Thyroid gland (tissue), 4 donors: ENCODE results near the gene SUSD5.

Source experiments
- POLR2A ChIP-seq, 2 donors: fragments of 450-650 bp; IDR thresholded peaks; one replicate each; pipeline ENCODE4 v1.6.1; 2017; ENCODE audit warnings: antibody characterized with exemption in 2 of 2, mild to moderate bottlenecking in 2 of 2, moderate library complexity in 1 of 2
- TF ChIP-seq, protein P1 (sequence below), 6 experiments: fragments of 200-600 bp in 3 of 6; fragments of 450-650 bp in 3 of 6; sonication (generic) in 3 of 6; IDR thresholded peaks; one replicate each; pipeline ENCODE4 v1.5.1; 2016 to 2019; ENCODE audit warnings: antibody characterized with exemption in 6 of 6, mild to moderate bottlenecking in 2 of 6, inconsistent platforms in 1 of 6, moderate library complexity in 1 of 6

DNA sequence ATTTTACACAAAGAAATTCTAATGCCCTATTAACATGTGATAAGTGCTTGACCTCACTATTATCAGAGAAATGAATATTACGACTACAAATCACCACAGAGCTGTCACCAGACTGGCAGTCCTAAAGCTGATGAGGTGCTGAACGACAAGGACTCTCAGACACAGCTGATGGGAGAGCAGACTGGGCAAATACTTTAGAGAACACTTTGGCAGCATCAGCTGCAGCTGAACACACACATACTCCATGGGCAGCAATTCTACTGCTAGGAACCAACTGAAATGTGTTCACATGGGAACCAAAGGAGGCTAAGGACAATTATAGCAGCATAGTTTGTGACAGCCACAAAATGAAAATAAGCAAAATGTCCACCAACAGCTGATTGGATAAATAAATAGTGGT lies 45.5 kb downstream of the SUSD5 start:
- no peak for TF ChIP-seq POLR2A (IDR thresholded peaks at IDR 0.05)
- TF ChIP-seq, protein P1, sequence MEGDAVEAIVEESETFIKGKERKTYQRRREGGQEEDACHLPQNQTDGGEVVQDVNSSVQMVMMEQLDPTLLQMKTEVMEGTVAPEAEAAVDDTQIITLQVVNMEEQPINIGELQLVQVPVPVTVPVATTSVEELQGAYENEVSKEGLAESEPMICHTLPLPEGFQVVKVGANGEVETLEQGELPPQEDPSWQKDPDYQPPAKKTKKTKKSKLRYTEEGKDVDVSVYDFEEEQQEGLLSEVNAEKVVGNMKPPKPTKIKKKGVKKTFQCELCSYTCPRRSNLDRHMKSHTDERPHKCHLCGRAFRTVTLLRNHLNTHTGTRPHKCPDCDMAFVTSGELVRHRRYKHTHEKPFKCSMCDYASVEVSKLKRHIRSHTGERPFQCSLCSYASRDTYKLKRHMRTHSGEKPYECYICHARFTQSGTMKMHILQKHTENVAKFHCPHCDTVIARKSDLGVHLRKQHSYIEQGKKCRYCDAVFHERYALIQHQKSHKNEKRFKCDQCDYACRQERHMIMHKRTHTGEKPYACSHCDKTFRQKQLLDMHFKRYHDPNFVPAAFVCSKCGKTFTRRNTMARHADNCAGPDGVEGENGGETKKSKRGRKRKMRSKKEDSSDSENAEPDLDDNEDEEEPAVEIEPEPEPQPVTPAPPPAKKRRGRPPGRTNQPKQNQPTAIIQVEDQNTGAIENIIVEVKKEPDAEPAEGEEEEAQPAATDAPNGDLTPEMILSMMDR (IDR thresholded peaks at IDR 0.05) = no peak
